ENCODE data around the gene MARCKS. TPM values are rescaled to one million over a fixed set of nuclear protein-coding genes. Genes with fewer than 3 reads are reported as not detected.

Gene MARCKS
- polyA plus RNA-seq (2012; rRNA removed): 54.4 and 61.4 TPM in 2 replicates
- polyA plus RNA-seq (2012; cell fraction: cytosol; rRNA removed): 60.1 and 82.6 TPM in 2 replicates
- 47.3 and 49.0 TPM in 2 replicates for polyA plus RNA-seq (2012; cell fraction: nucleus; rRNA removed)

DNA sequence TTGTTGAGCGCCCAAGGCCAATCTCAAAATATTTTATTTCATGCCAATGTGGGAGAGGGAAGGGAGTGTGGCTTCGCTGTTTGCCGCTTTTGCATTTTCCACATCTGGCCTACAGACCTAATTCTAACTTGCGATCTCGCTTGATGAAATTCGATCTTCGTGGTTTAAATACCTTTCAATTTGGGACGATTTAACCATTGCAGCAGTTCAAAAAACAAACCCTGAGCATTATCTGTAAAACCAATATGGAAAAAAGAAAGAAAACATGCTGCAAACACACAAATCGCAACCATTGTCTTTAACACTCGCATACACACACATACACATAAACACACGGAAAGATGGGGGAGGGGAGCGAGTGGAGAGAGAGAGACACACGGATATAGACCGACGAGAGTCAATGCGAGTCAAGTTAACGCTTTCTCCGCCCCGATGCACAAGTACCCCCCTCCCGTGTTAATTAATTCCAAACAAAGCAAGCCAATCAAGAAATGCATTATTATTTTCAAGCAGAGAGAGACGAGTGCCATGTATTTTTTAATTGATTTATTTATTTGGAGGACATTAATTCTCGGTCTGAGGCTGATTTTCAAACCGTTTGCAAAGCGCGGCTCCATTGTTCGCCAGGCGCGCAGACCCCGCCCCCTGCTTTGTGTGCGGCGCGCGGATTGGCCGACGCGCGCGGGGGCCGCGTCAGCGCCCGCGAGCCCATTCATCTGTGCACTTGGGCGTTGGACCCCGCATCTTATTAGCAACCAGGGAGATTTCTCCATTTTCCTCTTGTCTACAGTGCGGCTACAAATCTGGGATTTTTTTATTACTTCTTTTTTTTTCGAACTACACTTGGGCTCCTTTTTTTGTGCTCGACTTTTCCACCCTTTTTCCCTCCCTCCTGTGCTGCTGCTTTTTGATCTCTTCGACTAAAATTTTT is at the start of gene MARCKS:
Gene MARCKS, plus strand, starts transcription at position 721 of the 931 bp plus-strand sequence. CDS start 401 bp downstream, outside the sequence.
- Histone ChIP-seq H3F3A (replicated peaks; ENCODE audit: insufficient read depth) (peaks cover 48% of the 10 kb centered on the region), H2AFZ (ENCODE audit: low read depth) (peak within 1 kb of the TSS; percentile 60), H3K79me2 (ENCODE audit: insufficient read depth) (peaks cover 65% of the 10 kb centered on the region), H3K27me3 (ENCODE audit: insufficient read depth) (no peaks in the 10 kb centered on the region), H3K36me3 (replicated peaks in 1 of 2; ENCODE audit: control insufficient read depth in 1 of 2, insufficient read depth in 2 of 2, low read length in 1 of 2) (peaks cover 17 to 22% of the 10 kb centered on the region in 2 experiments), H3K4me3 (ENCODE audit: low read depth in 2 of 2, low read length in 1 of 2) (peak within 1 kb of the TSS; percentile 99 to 100), H4K20me1 (ENCODE audit: insufficient read depth) (peaks cover 20% of the 10 kb centered on the region), H3K9me3 (no peaks in the 10 kb centered on the region), H3K9me2 (no peaks in the 10 kb centered on the region), H3K4me2 (peak within 1 kb of the TSS; percentile 91), H3K9ac (peak within 1 kb of the TSS; percentile 100), H3K27ac (ENCODE audit: low read depth in 2 of 2, low read length in 1 of 2) (peak within 1 kb of the TSS; percentile 99), H3K4me1 (ENCODE audit: control insufficient read depth in 1 of 2, insufficient read depth in 2 of 2, low read depth in 1 of 2, low read length in 1 of 2) (peaks cover 0 to 15% of the 10 kb centered on the region in 2 experiments; a peak in 2 of 4 replicates)
- WGBS (ENCODE audit: low lambda C conversion rate): 2% methylated on average over 38 of the region's 49 CpGs
- CTCF ChIA-PET: interaction anchor here (2.5 kb wide), 1 partner anchor 245 kb away, joined by 7 read pairs; no protein-coding TSS in a partner anchor
- POLR2A ChIA-PET: no interaction called here
- DNase-seq: peak; percentile 82
- TF ChIP-seq IRF3 (IDR thresholded peaks at IDR 0.05; ENCODE audit: low read depth, low read length) (no peak), FOSL2 (IDR thresholded peaks at IDR 0.05; ENCODE audit: borderline replicate concordance, low read depth) (peak; percentile 4; the same call in 1 of the 2 replicates), MXI1 (IDR thresholded peaks at IDR 0.05; ENCODE audit: low read depth, low read length) (peak; percentile 63; the same call in 1 of the 2 replicates), TEAD4 (IDR thresholded peaks at IDR 0.05; ENCODE audit: borderline replicate concordance, insufficient read depth) (no peak), PBX3 (IDR thresholded peaks at IDR 0.05) (peak; percentile 11; the same call in 1 of the 2 replicates), YY1 (IDR thresholded peaks at IDR 0.05; ENCODE audit: low read depth) (peak; percentile 67), MEF2A (IDR thresholded peaks at IDR 0.05; ENCODE audit: borderline replicate concordance, low read depth) (no peak), REST (IDR thresholded peaks at IDR 0.05; ENCODE audit: low read depth, low read length) (peak; percentile 69), RXRA (IDR thresholded peaks at IDR 0.05; ENCODE audit: borderline replicate concordance, low read depth) (0 out of 2 replicates have a peak, but pooled peaks have one; percentile 11), TAF1 (IDR thresholded peaks at IDR 0.05; ENCODE audit: borderline replicate concordance, low read depth, low read length) (peak; percentile 99), SIN3A (IDR thresholded peaks at IDR 0.05; ENCODE audit: borderline replicate concordance, low read depth, low read length) (peak; percentile 54; the same call in 1 of the 2 replicates), NFIC (IDR thresholded peaks at IDR 0.05; ENCODE audit: borderline replicate concordance) (no peak), CHD2 (IDR thresholded peaks at IDR 0.05; ENCODE audit: low read length, partially characterized antibody) (peak; percentile 84), TCF12 (IDR thresholded peaks at IDR 0.05) (peak; percentile 29; the same call in 1 of the 2 replicates), POLR2AphosphoS5 (IDR thresholded peaks at IDR 0.05; ENCODE audit: low read depth, low read length) (peak; percentile 94), RAD21 (IDR thresholded peaks at IDR 0.05; ENCODE audit: low read length) (peak; percentile 23), JUND (IDR thresholded peaks at IDR 0.05) (no peak)
- TF ChIP-seq, protein P1, sequence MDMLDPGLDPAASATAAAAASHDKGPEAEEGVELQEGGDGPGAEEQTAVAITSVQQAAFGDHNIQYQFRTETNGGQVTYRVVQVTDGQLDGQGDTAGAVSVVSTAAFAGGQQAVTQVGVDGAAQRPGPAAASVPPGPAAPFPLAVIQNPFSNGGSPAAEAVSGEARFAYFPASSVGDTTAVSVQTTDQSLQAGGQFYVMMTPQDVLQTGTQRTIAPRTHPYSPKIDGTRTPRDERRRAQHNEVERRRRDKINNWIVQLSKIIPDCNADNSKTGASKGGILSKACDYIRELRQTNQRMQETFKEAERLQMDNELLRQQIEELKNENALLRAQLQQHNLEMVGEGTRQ (IDR thresholded peaks at IDR 0.05; ENCODE audit: borderline replicate concordance, low read depth, low read length): no peak
- TF ChIP-seq, protein P2, sequence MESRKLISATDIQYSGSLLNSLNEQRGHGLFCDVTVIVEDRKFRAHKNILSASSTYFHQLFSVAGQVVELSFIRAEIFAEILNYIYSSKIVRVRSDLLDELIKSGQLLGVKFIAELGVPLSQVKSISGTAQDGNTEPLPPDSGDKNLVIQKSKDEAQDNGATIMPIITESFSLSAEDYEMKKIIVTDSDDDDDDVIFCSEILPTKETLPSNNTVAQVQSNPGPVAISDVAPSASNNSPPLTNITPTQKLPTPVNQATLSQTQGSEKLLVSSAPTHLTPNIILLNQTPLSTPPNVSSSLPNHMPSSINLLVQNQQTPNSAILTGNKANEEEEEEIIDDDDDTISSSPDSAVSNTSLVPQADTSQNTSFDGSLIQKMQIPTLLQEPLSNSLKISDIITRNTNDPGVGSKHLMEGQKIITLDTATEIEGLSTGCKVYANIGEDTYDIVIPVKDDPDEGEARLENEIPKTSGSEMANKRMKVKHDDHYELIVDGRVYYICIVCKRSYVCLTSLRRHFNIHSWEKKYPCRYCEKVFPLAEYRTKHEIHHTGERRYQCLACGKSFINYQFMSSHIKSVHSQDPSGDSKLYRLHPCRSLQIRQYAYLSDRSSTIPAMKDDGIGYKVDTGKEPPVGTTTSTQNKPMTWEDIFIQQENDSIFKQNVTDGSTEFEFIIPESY (IDR thresholded peaks at IDR 0.05; ENCODE audit: borderline replicate concordance, low read depth): no peak
- TF ChIP-seq, protein P3, sequence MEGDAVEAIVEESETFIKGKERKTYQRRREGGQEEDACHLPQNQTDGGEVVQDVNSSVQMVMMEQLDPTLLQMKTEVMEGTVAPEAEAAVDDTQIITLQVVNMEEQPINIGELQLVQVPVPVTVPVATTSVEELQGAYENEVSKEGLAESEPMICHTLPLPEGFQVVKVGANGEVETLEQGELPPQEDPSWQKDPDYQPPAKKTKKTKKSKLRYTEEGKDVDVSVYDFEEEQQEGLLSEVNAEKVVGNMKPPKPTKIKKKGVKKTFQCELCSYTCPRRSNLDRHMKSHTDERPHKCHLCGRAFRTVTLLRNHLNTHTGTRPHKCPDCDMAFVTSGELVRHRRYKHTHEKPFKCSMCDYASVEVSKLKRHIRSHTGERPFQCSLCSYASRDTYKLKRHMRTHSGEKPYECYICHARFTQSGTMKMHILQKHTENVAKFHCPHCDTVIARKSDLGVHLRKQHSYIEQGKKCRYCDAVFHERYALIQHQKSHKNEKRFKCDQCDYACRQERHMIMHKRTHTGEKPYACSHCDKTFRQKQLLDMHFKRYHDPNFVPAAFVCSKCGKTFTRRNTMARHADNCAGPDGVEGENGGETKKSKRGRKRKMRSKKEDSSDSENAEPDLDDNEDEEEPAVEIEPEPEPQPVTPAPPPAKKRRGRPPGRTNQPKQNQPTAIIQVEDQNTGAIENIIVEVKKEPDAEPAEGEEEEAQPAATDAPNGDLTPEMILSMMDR (IDR thresholded peaks at IDR 0.05): no peak

Measured in SK-N-SH (cell line).